CD4-positive, alpha-beta T cell (primary cell): ENCODE results near the gene ARID3A. TPM values are rescaled to one million over a fixed set of nuclear protein-coding genes. Genes with fewer than 3 reads are reported as not detected.

ENCODE experiments used
- ATAC-seq: fragments of 200-7000 bp; cut with Tn5 transposase; one replicate; pipeline ENCODE4 v1.10.0; 2022; ENCODE audit warnings: mild to moderate bottlenecking; ENCODE audit not compliant: poor library complexity
- CTCF ChIA-PET: fragments of 350-600 bp; sonication (Branson Sonifier 250); formaldehyde crosslinking; loops from one replicate; lab custom pipeline; 2021; ENCODE audit warnings: antibody characterized with exemption, inconsistent platforms; lab: Charles Lee
- POLR2A ChIA-PET: fragments of 350-600 bp; sonication (Branson Sonifier 250); formaldehyde crosslinking; loops from one replicate; lab custom pipeline; 2021; ENCODE audit warnings: antibody characterized with exemption, inconsistent platforms; lab: Charles Lee
- DNase-seq, 14 experiments: peaks; one replicate each; pipeline ENCODE4 v3.0.0-alpha.2; 2013 to 2020; ENCODE audit warnings: mixed read lengths in 2 of 14
- H3K27ac ChIP-seq, 2 donors: one replicate each; pipeline versions ENCODE4 v1.5.1 to v1.7.0; 2013; ENCODE audit warnings: low read length in 2 of 2, low read depth in 1 of 2, mild to moderate bottlenecking in 1 of 2
- H3K27me3 ChIP-seq, 2 experiments: 1 replicate in 1 of 2; 2 replicates in 1 of 2; pipeline versions ENCODE4 v1.6.1 to v1.7.0; 2013; ENCODE audit warnings: low read length in 2 of 2, control low read depth in 1 of 2, mild to moderate bottlenecking in 1 of 2, moderate library complexity in 1 of 2; ENCODE audit not compliant: insufficient read depth in 2 of 2, control insufficient read depth in 1 of 2
- H3K36me3 ChIP-seq: one replicate; pipeline ENCODE4 v1.6.1; 2013; ENCODE audit warnings: low read length, control low read depth; ENCODE audit not compliant: insufficient read depth
- H3K4me1 ChIP-seq: one replicate; pipeline ENCODE4 v1.6.1; 2013; ENCODE audit warnings: low read length, control low read depth; ENCODE audit not compliant: insufficient read depth
- H3K4me3 ChIP-seq: one replicate; pipeline ENCODE4 v1.5.1; 2013; ENCODE audit warnings: mild to moderate bottlenecking, low read length, moderate library complexity
- H3K9me3 ChIP-seq, 2 experiments: 1 replicate in 1 of 2; 2 replicates in 1 of 2; pipeline versions ENCODE4 v1.6.1 to v1.7.0; 2013; ENCODE audit warnings: low read length in 2 of 2, mild to moderate bottlenecking in 2 of 2, control low read depth in 1 of 2, moderate library complexity in 1 of 2; ENCODE audit not compliant: control insufficient read depth in 1 of 2, insufficient read depth in 1 of 2
- H3K27ac Mint-ChIP-seq: one replicate; pipeline ENCODE4 v1.8.0; 2020; ENCODE audit warnings: mixed read lengths
- H3K27me3 Mint-ChIP-seq: one replicate; pipeline ENCODE4 v1.8.0; 2021; ENCODE audit warnings: mixed read lengths
- H3K36me3 Mint-ChIP-seq: one replicate; pipeline ENCODE4 v1.8.0; 2021; ENCODE audit warnings: low read depth, mixed read lengths
- H3K4me1 Mint-ChIP-seq: one replicate; pipeline ENCODE4 v1.8.0; 2021; ENCODE audit warnings: low read depth, mixed read lengths
- H3K4me3 Mint-ChIP-seq: one replicate; pipeline ENCODE4 v1.8.0; 2020; ENCODE audit warnings: mild to moderate bottlenecking, mixed read lengths
- H3K9me3 Mint-ChIP-seq: one replicate; pipeline ENCODE4 v1.8.0; 2020; ENCODE audit warnings: mixed read lengths
- CTCF ChIP-seq: fragments of 200-600 bp; IDR thresholded peaks from one replicate; pipeline ENCODE4 v1.8.0; 2022; ENCODE audit warnings: antibody characterized with exemption, mild to moderate bottlenecking
- intact Hi-C, 2 experiments: fragments of 100-400 bp; cut with DNase I in 1 of 2; cut with micrococcal nuclease in 1 of 2; formaldehyde crosslinking; loops; one replicate each; pipeline versions ENCODE4 v1.15.1 to v1.9.0; 2023 to 2025; cut with DNase I, micrococcal nuclease
- total RNA-seq, 174 experiments: library from RNA in 2 of 174; stranded (reverse) in 2 of 174; gene quantifications; one replicate each; pipeline ENCODE4 v1.2.3 and lab custom pipeline; 2021 to 2026

The ARID3A gene
- total RNA-seq, 2 experiments from 2014 or later: 3.7 to 4.1 TPM

DNA sequence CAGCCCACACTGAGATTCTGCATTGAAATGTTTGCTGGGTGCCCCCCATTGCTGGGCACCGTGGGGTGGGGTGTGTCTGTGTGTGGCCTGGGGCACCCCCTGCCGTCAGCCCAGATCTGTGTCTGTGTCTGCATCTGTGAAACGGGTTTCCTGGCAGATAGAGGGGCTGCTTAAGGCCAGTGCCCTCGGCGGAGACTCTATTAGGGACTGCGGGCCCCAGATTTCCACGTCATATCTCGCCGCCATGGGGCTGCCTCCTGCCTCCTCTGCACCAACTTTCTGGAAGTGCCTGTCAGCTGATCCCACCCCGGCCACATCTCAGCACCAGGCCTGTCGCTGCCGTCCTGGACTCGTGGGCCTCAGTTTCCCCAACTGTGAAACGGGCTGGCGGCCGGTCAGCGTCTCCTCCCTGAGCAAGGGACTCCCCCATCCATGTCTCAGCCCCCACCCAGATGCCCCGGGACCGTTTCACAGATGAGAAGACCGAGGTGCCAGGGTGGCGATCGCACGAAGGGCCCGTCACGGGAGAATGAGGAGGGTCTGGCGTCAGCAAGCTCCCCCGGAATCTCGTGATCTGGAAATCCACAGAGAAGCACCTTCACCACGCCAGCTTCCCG is 21.4 kb downstream of the ARID3A start:
- Histone ChIP-seq H3K4me3 (no peak overlapping the region), H3K27me3 (no peaks in the 10 kb centered on the region), H3K9me3 (peaks cover 0 to 5% of the 10 kb centered on the region in 2 experiments), H3K4me1 (peaks cover 2% of the 10 kb centered on the region), H3K27ac (no peak overlapping the region), H3K36me3 (no peaks in the 10 kb centered on the region)
- CTCF ChIA-PET: no interaction called here
- no peak for DNase-seq
- no peaks in the 10 kb centered on the region for H3K27me3 Mint-ChIP-seq
- no peaks in the 10 kb centered on the region for H3K9me3 Mint-ChIP-seq
- POLR2A ChIA-PET: no interaction called here
- no peaks in the 10 kb centered on the region for H3K36me3 Mint-ChIP-seq
- H3K4me1 Mint-ChIP-seq: no peaks in the 10 kb centered on the region
- no peak overlapping the region for H3K27ac Mint-ChIP-seq
- intact Hi-C loops: no loop called here
- no peak for TF ChIP-seq CTCF
- no peak for ATAC-seq
- H3K4me3 Mint-ChIP-seq: no peak overlapping the region

GRCh38 chr19:947707-948539 is 22.1 kb downstream of the ARID3A start:
- DNase-seq: peak in 3 of 14 experiments; percentile 41 to 77 (median 69)
- no peaks in the 10 kb centered on the region for H3K9me3 Mint-ChIP-seq
- ChIA-PET POLR2A (no interaction called here), CTCF (no interaction called here)
- Histone ChIP-seq H3K27ac (no peak overlapping the region), H3K4me1 (peaks cover 9% of the 10 kb centered on the region), H3K4me3 (no peak overlapping the region), H3K27me3 (no peaks in the 10 kb centered on the region), H3K36me3 (no peaks in the 10 kb centered on the region), H3K9me3 (peaks cover 0 to 5% of the 10 kb centered on the region in 2 experiments)
- H3K4me1 Mint-ChIP-seq: no peaks in the 10 kb centered on the region
- no peaks in the 10 kb centered on the region for H3K27me3 Mint-ChIP-seq
- intact Hi-C loops: no loop called here
- no peak overlapping the region for H3K27ac Mint-ChIP-seq
- ATAC-seq: no peak
- H3K4me3 Mint-ChIP-seq: no peak overlapping the region
- TF ChIP-seq CTCF: no peak
- no peaks in the 10 kb centered on the region for H3K36me3 Mint-ChIP-seq

- H3K9me3 ChIP-seq: no peaks in the 10 kb centered on the region
- H3K36me3 Mint-ChIP-seq: no peaks in the 10 kb centered on the region
- no peak overlapping the region for H3K27ac ChIP-seq
- ATAC-seq: no peak
- TF ChIP-seq CTCF: no peak
- H3K27me3 ChIP-seq: no peaks in the 10 kb centered on the region
- no peak for DNase-seq
- no peaks in the 10 kb centered on the region for H3K9me3 Mint-ChIP-seq
- CTCF ChIA-PET: interaction anchor here (0.7 kb wide), 1 partner anchor 365 kb away, joined by 3 read pairs; no protein-coding TSS in a partner anchor
- H3K4me1 ChIP-seq: peaks cover 20% of the 10 kb centered on the region
- POLR2A ChIA-PET: no interaction called here
- intact Hi-C loops: no loop called here
- H3K4me3 Mint-ChIP-seq: no peak overlapping the region
- no peak overlapping the region for H3K27ac Mint-ChIP-seq
- no peaks in the 10 kb centered on the region for H3K27me3 Mint-ChIP-seq
- H3K36me3 ChIP-seq: no peaks in the 10 kb centered on the region
- H3K4me3 ChIP-seq: no peak overlapping the region
- no peaks in the 10 kb centered on the region for H3K4me1 Mint-ChIP-seq
Observed at GRCh38 chr19:948842-949496, 23.1 kb downstream of the ARID3A start.
